Muscle of back (tissue), 11 donors: Measurements from ENCODE around the gene EDIL3. TPM values are rescaled to one million over a fixed set of nuclear protein-coding genes. Genes with fewer than 3 reads are reported as not detected.
"Not testable (repeated sequence)": the region's sequence is repeated elsewhere in the genome, so short reads cannot be mapped to it uniquely, and the experiment has no call there.

Experiments used
- DNase-seq, 3 donors: peaks; one replicate each; pipeline versions ENCODE4 v3.0.0 to v3.0.0-alpha.2; 2013
- polyA plus RNA-seq, 10 donors: library from polyadenylated mRNA; unstranded; fragments of 120-200 nt; gene quantifications; one replicate each; pipeline ENCODE4 v1.2.1, GENCODE V29; 2013; ENCODE audit not compliant: insufficient read length in 10 of 10

EDIL3 gene
- polyA plus RNA-seq, 10 donors = 10.3 to 22.4 (median 12.0) TPM

DNA sequence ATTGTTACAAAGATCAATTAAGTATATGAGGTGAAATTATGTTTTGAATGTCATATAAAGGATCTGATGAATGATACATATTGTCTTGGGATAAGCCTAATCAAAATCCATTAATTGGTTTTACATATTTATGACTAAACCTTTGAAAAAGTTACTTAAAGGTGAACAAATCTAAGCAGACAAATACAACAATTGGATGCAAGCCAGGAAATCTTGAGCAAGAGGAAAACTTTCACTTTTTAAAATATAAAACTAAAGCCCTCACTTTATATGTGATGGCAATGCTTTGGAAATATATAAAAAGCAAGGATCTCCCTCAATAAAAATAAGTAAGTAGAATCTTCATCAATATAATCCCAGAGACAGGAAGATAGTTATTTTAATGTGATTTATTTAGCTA lies 80.1 kb downstream of the EDIL3 start:
- DNase-seq = peak in 1 of 3 donors; percentile 11

- no peak for DNase-seq
These were observed 81.4 kb downstream of the EDIL3 start for GRCh38 chr5:84303315-84303714.

DNA sequence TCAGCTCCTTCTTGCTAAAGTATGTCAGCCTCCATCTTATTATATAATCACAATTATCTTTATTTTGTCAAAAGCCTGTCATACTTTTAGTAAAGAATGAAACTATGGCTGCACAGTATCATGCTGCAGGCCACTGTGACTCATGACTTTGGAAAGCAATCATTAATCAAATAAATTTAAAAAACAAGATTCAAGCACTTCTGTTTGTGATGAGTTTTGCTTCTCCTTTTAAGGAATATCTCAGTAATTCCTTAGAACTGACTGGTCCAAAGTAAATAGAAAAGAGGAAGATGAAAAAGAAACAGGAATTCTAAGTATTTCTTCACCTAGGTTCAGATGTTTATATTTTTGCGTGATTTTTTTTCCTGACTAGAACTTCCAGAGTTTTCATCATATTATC lies 83.1 kb downstream of the EDIL3 start:
- peak in 1 of 3 donors; percentile 43 for DNase-seq

DNA sequence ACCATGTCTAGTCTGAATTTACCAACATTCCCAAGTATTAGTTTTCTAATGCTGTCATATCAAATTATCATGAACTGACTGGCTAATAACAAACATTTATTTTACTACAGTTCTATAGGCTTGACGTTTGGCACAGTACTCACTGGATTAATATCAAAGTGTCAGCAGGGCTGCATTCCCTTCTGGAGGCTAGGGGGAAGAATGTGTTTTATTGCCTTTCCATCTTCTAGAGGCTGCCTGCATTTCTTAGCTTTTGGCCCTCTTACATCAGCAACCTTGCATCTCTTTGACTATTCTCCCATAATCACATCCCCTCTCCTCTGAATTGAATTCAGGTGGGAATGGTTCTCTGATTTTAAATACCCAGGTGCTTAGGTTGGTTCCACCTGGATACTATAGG lies 84.7 kb downstream of the EDIL3 start:
- no peak for DNase-seq

- no peak for DNase-seq
These were observed 86.1 kb downstream of the EDIL3 start for GRCh38 chr5:84298628-84299027.

GRCh38 chr5:84297641-84298040 lies 87.0 kb downstream of the EDIL3 start:
- DNase-seq = not testable (repeated sequence)

- no peak for DNase-seq
These were observed 91.7 kb downstream of the EDIL3 start for GRCh38 chr5:84292788-84293653.

- no peak for DNase-seq
These were observed 92.6 kb downstream of the EDIL3 start for GRCh38 chr5:84292000-84292642.

- no peak for DNase-seq
These were observed 94.0 kb downstream of the EDIL3 start for GRCh38 chr5:84290673-84291072.

DNA sequence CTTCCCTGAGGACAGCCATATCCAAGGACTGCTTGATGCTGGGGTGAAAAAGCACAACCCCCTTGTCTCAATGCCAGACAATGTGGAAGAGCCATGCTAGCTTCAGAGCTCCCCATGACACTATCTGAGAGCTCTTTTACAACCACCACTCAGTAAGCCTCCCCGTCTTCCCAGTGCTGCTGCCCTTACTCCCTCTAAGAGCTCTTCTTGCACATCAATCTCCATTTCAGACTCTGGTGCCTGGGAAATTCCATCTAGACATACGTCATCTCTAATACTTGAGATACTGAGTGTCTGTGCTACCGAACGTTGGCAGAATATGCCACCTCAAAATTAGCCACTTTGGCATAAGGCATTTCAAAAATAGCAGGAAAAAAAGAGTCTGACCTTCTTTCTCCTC lies 94.5 kb downstream of the EDIL3 start:
- DNase-seq = no peak

GRCh38 chr5:84287951-84288350 lies 96.7 kb downstream of the EDIL3 start:
- peak in 1 of 3 donors; percentile 75 for DNase-seq

GRCh38 chr5:84286662-84287061 lies 98.0 kb downstream of the EDIL3 start:
- DNase-seq = peak in 1 of 3 donors; percentile 4

DNA sequence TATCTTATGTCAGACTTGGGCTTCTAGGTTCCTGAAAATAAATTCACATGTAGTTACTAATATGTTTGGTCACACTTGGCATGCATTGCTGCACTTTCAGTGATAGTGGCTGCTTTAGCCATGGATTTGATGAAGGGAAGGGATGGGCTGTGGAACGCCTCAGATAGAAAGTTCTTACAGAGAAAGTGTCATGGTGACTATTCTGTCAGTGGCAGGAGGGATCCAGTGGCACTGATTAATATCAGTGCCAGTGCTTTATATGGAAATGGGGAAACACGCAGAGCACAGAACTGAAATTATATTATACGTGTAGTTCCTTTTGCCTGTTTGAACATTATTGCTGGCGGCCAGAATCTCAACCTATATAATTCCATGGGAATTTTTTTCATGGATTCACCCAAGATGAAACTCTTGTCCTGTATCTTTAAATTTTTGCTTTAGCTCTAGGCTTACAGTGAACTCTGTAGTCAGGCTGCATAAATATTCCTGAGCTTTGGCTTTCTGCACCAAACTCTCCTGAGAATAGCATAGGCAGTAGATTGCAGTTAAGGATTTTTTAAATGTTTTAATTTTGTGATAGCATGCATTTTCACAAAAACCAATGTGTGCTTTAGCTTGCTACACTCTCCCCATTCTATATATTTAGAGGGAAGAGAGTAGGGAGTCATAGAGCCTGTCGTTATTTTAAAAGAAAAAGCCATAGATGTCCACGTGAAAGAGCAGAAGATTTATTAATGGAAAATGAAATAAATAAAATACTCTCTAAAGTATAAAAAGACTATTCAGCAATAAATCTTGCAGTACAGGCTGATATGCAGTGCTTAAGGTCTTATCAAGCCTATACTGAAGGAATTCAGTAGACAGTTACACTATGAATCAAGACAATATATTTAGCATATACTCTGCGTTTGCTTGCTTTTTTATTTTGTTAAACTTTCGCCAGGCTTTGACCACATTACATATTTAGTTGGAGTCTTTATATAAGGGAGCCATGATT lies 98.7 kb downstream of the EDIL3 start:
- peak in 2 of 3 donors; percentile 26 to 68 for DNase-seq

- DNase-seq = no peak
These were observed 103.3 kb downstream of the EDIL3 start for GRCh38 chr5:84281383-84281782.

DNA sequence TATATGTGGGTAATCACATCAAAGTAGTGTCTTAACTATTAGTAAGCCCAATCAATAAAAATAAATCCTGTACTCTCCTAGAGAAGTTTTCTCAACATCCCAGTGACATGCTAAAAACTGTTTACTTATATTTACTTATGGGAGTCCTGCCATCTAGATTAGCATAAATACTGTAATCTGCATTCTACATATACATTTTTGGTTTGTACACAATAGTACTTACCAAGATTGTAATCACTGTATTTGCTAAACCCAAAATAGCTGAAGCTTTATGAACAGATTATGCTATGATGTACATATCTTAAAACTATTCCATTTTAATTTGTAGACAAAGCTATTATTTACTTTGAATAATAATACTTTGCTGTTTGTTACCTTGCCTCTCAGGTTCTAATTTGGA lies 105.4 kb downstream of the EDIL3 start:
- DNase-seq = no peak

DNA sequence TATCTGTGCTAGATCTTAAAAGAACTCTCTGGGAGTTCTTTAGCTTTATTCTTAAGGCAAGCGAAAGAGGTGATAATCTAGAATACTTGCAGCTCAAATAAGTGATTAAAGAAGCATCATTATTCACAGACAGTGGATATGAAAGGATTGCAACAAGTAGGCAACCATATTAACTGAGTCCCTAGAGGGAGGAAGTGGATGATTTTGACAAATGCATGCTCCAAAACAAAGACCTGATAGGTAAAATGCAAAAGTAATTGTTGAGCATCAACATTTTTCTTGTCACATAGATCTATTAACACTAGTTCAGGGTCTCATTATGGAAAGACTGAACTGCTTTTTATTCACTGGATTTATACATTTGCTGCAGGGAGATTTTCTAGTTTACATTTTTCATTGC lies 109.1 kb downstream of the EDIL3 start:
- no peak for DNase-seq

- DNase-seq = peak; percentile 16 to 50 (median 16)
These were observed 109.9 kb downstream of the EDIL3 start for GRCh38 chr5:84274585-84275468.

DNA sequence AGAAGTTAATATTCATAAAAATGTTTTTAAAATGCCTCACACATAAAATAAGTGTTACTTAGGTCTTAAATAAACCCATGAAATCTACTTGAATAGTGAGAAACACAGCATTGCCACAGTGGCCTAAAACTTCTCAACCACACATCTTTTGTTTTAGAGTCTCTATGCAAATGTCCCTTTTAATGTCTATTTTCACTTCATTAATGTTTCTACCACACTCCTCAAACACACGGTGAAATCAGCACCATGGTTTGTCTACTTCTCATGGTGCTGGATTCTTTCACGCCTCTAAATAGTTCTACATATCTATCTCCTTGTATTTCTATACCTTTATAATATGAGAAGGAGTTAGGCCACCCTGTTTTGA lies 111.2 kb downstream of the EDIL3 start:
- no peak for DNase-seq

DNA sequence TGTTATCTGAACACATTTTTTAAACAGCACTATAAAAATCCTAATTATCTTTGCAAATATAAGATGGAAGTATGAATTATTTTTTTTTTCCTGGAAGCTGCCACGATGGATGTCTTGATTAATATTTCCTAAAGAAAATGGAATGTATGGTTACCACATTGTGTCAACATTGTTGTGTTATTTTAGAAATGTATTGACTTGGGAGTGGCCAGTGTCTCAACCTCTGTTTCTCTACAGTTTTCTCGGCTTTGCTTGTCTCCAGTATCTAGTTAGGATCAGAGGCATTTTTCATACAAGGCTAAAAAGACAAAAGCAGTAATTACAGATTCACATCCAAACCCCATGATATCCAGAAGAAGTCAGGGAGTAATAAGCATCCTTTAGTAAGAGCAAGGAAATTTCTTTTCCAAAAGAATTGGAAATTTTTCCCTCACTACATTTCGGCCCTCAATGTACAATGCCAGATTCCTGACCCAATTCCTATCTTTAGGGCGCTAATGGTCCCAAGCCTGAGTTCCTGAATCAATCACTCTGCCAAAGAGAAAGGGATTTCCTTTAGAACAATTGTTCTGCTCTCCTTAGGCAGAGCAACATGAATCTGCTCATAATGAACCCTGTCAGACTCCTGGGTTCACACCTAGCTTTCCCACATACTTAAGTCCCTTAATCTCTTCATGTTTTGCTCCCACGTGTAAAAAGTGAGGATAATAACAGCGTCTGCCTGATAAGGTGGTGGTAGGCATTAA lies 111.7 kb downstream of the EDIL3 start:
- DNase-seq = no peak
